NCI-H82 (cell line): ENCODE measurements around the gene ITGA4.
"Not testable (repeated sequence)": the region's sequence is repeated elsewhere in the genome, so short reads cannot be mapped to it uniquely, and the experiment has no call there.

ENCODE experiments used
- DNase-seq: peaks from one replicate; lab custom pipeline; 2025; lab: John Stamatoyannopoulos, UW

Gene ITGA4

DNA sequence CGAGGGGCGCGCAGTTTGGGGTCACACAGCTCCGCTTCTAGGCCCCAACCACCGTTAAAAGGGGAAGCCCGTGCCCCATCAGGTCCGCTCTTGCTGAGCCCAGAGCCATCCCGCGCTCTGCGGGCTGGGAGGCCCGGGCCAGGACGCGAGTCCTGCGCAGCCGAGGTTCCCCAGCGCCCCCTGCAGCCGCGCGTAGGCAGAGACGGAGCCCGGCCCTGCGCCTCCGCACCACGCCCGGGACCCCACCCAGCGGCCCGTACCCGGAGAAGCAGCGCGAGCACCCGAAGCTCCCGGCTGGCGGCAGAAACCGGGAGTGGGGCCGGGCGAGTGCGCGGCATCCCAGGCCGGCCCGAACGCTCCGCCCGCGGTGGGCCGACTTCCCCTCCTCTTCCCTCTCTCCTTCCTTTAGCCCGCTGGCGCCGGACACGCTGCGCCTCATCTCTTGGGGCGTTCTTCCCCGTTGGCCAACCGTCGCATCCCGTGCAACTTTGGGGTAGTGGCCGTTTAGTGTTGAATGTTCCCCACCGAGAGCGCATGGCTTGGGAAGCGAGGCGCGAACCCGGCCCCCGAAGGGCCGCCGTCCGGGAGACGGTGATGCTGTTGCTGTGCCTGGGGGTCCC lies at the start of gene ITGA4:
Gene ITGA4, plus strand, starts transcription at position 266 of the 620 bp plus-strand sequence. Its CDS starts 269 bp downstream, at position 535.
- DNase-seq: peak; percentile 85

DNA sequence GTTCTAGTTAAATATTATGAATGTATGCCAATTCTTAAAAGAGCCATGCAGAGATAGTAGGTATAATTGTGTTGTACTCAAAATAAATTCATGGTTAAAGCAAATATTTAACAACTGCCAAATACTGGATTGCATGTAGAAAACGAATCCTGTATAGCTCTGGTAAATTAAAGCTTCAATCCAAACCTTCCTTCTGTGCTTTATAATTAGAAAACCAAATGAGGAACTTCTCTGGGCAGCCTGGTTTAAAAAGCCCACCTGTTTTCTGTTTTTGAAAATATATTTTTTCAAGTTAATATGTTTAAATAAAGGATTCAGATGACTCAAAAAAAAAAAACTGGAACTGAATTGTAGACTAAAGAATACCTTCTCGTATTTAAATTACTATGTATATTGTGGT lies 48.3 kb upstream of the ITGA4 start:
- no peak for DNase-seq

DNA sequence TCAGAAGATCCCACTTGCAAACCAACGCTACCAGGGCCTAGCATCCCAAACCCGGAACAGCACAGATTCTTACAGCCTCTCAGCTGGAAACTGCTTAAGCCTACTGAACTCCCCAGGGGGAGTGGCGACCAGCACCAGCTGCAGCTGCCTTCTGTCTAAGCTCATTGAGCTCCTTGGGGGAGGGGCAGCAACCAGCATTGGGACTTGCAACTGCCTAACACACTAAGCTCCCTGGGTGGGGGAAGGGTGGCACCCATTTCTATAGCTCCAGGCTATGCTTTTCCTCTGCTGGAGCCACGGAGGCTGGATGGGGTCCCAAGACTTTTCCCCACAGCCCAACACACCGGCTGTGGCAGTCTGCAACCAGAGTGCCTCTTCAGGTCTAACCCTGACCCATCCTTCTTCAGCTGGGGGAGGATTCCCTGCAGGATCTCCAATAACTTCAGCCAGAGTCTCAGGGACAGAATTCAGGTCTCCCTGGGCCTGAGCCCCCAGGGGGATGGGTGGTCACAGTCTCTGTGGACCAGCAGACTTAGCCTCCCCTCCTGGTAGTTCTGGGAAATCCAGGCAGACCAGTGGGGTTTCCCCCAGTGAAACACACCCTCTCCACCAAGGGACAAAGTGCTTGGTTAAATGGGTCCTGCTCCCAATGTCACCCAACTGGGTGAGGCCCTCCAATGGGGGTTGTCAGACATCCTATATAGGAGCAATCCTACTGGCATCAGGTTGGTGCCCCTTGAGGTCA lies 45.9 kb upstream of the ITGA4 start:
- DNase-seq: peak; percentile 100

DNA sequence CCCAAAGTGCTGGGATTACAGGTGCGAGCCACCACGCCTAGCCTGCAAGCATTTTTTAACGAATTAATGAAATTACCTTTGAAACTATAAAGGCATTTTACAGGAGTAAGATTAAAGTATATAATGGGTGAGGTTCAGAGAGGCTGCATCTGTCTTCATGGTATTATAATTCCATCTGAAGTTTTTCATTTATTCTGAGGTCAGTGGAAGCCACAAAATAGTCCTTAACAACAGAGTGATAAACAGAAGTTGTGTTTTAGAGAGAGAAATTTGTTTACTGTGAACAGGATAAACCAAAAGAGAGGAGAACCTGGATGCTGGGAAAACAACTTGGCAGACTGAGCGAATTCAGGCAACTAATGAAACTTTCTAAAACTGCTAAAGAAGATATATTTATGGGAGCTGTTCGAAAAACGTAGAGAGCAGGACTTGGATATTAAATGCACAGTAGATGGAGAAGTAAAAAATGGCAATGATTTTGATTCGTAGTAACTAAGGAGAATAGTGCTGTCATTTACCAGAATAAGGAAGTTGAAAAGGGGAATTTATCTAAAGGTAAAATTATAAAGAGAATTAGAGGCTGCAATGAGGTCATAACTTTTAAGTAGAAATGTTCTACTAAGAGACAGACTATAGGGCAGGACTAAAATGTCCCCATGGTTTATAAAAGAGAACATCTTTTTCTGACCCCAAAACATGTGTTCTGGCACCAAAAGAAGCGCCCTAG lies 37.9 kb upstream of the ITGA4 start:
- DNase-seq: no peak

DNA sequence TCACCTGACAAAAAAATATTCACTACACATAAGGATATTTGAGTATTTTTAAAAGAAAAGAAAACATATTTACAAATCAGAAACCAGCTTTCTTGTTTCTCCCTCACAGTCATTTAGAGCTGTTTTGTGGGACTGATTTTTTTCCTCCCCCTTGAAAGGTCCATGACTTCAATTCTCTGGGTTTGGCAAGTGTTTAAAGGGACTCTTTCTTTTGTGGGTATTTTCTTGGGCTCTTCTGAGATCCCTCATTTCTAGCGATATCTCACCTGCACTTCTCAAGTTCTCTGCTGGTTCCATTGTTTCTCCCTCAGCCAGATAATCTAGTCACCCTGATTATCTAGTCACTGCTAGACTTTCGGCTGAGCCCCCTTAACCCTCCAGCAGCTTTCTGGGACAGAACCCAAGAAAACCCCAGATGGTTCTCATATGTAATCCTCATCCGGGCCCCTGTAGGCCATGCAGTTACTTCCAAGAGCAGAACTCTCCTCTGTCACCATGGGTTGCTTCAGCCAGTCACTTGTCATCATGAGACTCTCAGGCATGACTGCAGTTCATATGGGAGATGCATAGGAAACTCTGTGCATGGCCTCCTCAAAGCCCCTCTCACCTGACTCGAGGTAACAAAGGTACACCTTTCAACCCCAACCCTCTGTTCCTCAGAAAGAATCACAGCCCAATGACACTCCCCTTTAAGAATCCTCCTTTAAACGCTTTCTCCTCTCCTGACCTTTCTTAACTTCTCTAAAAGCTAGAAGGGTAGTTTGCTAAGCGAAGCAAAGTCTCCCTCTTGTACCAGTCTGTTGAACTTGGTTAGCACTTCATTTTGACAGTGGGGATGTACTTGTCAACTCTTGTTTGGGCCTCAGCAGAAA lies 36.7 kb upstream of the ITGA4 start:
- peak; percentile 27 for DNase-seq

DNA sequence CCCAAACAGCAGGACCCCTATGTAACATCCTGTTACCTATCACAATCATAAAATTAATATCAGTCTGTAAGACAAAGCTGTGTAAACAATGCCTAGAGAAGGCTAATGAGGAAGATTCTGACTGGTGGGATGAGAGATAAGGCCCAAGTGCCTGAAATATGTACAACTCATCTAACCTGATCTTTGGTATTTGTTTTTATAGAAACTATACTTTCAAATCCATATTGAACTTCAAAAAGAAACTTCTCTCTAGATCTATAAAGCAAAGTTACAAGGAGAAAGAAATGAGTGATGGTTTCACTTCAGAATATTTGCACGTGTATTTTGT lies 36.1 kb upstream of the ITGA4 start:
- no peak for DNase-seq

DNA sequence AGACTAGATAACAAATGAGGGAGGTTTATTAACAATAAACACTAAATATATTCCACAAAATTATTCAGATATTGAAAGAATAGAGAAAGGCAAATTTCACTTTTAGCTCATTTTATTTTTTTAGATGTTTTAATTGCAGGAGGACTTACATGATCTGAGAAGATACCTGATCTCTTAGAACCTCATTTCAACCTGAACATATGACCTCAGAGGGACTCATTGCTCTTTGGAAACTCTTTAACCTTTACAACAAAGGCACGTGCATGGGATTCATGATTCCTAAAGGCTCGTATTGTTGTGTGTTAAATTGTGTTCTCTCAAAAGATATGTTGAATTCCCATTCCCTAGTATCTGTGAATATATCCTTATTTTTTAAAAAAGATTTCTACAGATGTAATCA lies 35.7 kb upstream of the ITGA4 start:
- DNase-seq: no peak

DNA sequence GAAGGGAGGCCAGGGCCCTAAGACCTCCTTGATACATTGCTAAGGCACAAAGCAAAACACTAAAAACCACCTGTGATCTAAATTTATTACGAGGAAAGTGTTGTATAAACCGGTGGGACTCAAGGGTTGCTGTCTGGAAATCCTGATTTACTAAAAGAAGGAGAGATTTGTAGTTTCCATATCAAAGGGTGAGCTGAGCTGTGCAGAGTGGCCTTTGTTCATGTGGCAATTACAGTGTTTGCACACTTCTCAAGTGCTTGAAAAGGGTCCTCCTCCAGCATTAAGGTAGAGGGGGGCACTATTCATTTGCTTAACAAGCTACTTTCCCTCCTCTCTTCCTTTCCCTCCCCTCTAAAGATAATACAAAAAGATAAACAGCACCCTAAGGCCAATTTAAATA lies 30.5 kb upstream of the ITGA4 start:
- DNase-seq: no peak

DNA sequence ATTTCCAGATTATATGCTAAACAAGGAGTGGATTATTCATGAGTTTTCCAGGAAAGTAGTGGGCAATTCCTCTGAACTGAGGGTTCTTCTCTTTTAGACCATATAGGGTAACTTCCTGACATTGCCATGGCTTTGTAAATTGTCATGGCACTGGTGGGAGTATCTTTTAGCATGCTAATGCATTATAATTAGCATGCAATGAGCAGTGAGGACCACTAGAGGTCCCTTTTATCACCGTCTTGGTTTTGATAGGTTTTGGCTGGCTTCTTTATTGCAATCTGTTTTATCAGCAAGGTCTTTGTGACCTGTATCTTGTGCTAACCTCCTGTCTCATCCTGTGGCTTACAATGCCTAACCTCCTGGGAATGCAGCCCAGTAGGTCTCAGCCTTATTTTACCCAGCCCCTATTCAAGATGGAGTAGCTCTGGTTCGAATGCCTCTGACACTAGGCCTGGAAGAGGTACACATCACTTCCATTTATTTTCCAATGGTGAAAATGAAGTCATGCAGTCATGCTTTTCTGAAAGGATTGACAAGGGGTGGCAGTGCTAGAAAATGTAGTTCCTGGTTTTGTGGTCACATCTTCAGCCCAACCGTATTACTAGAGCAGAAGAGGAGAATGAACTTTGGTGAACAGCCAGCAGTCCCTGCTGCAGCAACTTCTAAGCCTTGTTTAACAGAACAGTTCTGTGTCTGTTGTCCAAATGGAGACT lies 26.6 kb upstream of the ITGA4 start:
- DNase-seq: peak; percentile 29

DNA sequence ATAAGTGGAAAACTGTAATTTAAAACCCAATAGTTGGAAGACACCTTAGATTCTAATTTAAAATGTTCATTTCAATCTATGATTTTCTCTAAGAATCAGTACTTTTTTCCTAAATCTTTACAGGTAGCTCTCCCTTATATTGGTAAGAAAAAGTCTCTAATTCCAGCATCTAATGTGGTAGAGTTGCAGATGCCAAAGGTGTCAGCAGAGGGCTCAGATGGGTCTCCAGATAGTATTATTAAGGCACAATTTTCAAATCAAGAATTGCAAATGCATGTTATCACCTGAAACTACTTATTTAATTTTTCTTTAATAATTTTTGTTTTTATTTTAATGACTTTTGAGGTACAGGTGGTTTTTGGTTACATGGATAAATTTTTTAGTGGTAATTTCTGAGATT lies 25.5 kb upstream of the ITGA4 start:
- no peak for DNase-seq

DNA sequence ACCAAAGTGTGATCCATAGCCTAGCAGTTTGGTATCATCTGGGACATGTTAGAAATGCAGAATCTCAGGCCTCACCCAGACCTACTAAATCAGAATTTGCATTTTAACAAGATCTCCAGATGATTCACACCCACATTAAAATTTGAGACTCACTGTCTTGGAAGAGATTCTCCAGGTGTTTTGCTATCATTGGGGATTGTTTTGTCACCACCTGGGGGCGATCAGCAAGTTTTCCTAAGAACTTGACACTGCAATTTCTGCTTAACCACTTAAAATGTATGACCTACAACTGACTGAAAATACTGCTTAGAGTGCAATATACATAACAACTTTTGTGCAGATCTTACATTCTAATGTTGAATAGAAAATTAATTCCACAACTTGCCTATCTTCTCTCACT lies 18.9 kb upstream of the ITGA4 start:
- DNase-seq: peak; percentile 56

DNA sequence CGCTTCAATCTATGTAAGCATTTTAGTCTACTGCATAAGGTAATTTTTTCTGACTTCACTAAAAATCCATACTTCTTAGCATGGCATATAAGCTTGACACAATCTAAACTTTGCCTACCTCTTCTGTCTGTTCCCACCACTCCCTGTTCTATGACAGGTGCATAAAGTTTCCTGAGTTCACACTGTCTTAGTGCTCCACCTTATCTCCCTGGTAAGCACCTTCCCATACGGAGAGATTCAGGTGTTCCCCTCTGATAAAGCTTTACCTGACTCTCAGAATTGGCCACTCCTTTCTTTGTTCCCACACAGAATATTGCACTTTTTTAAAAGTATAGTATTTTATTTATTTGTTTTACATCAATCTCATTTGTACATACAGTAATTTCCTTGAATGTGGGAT lies 16.8 kb upstream of the ITGA4 start:
- DNase-seq: no peak

DNA sequence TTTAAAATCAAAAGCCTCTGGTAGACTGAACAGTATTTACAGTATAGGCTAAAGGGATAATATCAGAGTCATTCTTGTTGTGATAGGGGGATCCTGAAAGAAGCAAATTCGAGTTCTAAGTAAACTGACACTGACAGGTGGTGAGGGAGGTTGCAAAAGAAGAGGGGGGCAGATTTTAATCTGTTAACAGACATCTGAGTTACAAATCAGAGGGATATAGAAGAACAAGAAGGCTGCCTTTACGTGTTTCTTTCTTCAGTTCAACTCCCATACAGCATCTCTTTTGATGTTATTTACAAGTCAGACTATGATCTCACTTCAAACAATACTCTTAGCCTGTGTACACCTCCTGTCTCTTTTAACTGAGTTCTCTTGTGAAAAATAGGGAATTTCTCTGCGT lies 16.3 kb upstream of the ITGA4 start:
- peak; percentile 63 for DNase-seq

DNA sequence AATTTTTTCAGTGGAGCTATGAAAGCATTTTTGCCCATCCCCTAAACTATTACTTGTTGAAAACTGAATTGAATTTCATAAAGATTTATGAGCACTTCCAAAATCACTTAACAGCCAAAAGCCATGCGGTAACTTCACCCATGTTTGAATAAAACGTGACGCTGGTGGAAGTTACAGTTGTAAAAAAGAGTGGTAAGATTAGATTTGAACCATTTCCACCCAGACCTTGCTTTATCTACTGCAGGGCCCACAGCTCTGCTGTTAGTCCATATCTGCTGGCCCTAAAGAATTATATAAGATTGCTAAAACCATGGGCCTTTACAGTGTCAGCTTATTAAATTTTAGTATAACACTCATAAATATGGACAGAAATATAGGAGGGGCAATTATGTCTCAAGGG lies 15.5 kb upstream of the ITGA4 start:
- DNase-seq: no peak

DNA sequence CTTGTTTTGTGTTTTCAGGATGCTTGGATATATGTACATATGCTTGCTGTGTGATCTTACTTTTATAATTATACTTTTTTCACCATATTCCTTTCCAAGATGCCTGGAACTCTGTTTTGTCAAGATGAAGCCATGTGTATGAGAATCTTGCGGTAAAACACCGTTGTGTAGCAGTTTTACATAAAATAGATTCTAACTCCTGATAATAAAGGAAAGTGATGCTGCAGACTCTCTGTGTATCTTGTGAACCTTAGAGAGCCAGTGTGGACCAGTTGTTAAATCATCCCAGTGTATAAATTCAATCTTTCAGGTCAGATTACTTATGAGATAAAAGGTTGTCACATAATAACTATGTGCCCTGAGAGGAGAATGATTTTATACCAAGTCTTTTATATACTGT lies 12.5 kb upstream of the ITGA4 start:
- no peak for DNase-seq

DNA sequence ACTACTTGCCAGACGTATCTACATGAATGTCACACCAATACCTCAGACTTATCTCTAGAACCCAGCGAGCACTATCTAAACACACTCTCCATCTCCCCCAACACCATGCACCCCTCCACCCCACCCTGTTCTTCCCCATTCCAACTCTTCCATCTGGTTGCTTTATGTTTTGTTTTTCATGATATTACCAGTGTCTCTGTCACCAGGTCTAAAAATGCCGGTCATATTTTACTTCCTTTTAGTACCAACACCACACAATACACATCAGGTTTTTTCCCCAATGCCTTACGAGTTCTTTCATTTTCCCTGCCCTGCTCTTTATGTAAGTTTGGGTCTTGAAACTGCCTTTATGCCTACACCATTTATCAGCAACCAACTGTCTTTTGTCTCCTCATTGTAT lies 10.2 kb upstream of the ITGA4 start:
- DNase-seq: no peak

DNA sequence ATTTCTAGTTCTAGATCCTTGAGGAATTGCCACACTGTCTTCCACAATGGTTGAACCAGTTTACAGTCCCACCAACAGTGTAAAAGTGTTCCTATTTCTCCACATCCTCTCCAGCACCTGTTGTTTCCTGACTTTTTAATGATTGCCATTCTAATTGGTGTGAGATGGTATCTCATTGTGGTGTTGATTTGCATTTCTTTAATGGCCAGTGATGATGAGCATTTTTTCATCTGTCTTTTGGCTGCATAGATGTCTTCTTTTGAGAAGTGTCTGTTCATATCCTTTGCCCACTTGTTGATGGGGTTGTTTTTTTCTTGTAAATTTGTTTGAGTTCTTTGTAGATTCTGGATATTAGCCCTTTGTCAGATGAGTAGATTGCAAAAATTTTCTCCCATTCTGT lies 7.9 kb upstream of the ITGA4 start:
- not testable (repeated sequence) for DNase-seq

DNA sequence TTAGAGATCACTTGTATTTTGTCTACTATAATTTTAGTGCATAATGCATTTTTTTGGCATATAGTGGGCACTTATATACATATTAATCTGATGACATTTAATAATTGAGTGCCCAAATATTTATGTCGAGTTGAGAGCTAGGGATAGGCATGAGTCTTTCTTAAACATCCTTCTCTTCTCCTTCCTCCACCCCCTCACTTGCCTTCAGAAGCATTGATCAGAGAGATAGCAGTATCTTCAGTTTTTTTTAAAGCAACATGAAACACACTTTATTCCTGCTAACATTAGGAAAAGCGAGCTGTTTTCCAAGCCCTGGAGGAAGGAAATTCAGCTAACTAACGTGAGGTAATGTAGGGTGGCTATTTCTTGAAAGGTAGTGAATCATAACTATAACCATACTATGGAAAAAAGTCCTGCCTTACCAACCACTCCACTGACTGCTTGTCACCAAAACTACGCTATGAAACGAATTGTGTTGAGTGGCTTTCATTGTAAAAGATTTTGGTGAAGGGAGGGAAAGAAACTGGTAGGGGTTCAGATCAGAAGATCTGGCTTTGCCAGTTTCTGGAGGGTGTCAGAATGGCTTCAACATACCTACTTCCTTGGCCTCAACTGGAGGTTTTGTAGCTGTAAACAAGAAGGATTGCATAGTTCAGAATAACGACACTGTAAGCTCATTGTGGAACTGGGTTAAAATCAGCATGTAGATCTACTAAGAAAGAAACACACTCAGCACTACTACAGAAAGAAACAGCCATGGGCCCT lies 2.3 kb upstream of the ITGA4 start:
- no peak for DNase-seq

DNA sequence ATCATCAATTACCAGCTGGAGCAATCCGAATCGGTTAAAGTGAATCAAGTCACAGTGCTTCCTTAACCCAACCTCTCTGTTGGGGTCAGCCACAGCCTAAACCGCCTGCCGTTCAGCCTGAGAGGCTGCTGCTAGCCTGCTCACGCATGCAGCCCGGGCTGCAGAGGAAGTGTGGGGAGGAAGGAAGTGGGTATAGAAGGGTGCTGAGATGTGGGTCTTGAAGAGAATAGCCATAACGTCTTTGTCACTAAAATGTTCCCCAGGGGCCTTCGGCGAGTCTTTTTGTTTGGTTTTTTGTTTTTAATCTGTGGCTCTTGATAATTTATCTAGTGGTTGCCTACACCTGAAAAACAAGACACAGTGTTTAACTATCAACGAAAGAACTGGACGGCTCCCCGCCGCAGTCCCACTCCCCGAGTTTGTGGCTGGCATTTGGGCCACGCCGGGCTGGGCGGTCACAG lies 496 bp upstream of the ITGA4 start:
- DNase-seq: peak; percentile 28

DNA sequence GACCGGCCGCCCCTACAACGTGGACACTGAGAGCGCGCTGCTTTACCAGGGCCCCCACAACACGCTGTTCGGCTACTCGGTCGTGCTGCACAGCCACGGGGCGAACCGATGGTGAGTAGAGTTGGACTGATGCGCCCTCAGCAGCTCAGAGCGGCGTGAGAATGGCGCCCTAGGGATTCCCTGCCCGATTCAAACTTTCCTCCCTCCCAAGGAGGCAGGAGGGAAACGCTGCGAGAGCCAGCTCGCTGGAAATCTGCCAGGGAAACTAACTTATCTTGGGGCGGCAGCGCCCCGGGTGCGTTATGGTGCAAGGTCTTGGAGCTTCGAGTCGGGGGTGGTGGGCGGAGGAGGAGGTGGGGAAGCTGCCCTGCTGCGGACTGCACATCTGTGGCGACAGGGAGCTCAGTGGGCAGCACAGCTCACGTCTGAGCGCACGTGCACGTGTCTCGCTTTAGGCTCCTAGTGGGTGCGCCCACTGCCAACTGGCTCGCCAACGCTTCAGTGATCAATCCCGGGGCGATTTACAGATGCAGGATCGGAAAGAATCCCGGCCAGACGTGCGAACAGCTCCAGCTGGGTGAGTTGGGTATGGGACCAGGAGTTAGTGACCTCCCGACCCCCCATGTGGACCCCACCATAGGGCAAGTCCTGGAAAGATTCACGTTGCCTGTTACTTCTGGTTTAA lies 697 bp downstream of the ITGA4 start:
- peak; percentile 88 for DNase-seq
